Measurements from ENCODE around the gene PIAS4. TPM values are rescaled to one million over a fixed set of nuclear protein-coding genes. Genes with fewer than 3 reads are reported as not detected.

The PIAS4 gene
- total RNA-seq, 1 experiment from 2014 or later, result 54.4 TPM

GRCh38 chr19:4087787-4088679 lies 80.5 kb downstream of the PIAS4 start:
- H3K36me3 ChIP-seq (replicated peaks; ENCODE audit: control insufficient read depth, insufficient read depth, low read length), result peaks cover under 1% of the 10 kb centered on the region
- H3K27me3 ChIP-seq (ENCODE audit: control insufficient read depth, insufficient read depth, low read length), result no peaks in the 10 kb centered on the region
- H3K4me3 ChIP-seq (ENCODE audit: insufficient read depth, low read depth, low read length), result no peak overlapping the region
- DNase-seq, result no peak

GRCh38 chr19:4088975-4089374 lies 81.4 kb downstream of the PIAS4 start:
- peak; percentile 55 for DNase-seq
- H3K36me3 ChIP-seq (replicated peaks; ENCODE audit: control insufficient read depth, insufficient read depth, low read length), result peaks cover 4% of the 10 kb centered on the region
- H3K27me3 ChIP-seq (ENCODE audit: control insufficient read depth, insufficient read depth, low read length), result no peaks in the 10 kb centered on the region
- no peak overlapping the region for H3K4me3 ChIP-seq (ENCODE audit: insufficient read depth, low read depth, low read length)

Other genes with a start within 250 kb of the PIAS4 start
- 36.8 and 37.3 TPM in 2 replicates for gene APBA3, start 246.0 kb upstream of the PIAS4 start, total RNA-seq (2014; rRNA removed; shearing (Covaris generic))
- gene MRPL54, start 245.1 kb upstream of the PIAS4 start, total RNA-seq (2014; rRNA removed; shearing (Covaris generic)), result 56.3 and 62.1 TPM in 2 replicates
- gene RAX2, start 235.5 kb upstream of the PIAS4 start, total RNA-seq (2014; rRNA removed; shearing (Covaris generic)), result not detected in 2 replicates
- 19.1 and 22.8 TPM in 2 replicates for gene MATK, start 221.4 kb upstream of the PIAS4 start, total RNA-seq (2014; rRNA removed; shearing (Covaris generic))
- 21.5 and 36.1 TPM in 2 replicates for gene ZFR2, start 138.7 kb upstream of the PIAS4 start, total RNA-seq (2014; rRNA removed; shearing (Covaris generic))
- 10.2 and 17.9 TPM in 2 replicates for gene ATCAY, start 127.1 kb upstream of the PIAS4 start, total RNA-seq (2014; rRNA removed; shearing (Covaris generic))
- 59.4 and 60.1 TPM in 2 replicates for gene NMRK2, start 74.7 kb upstream of the PIAS4 start, total RNA-seq (2014; rRNA removed; shearing (Covaris generic))
- gene DAPK3, start 36.6 kb upstream of the PIAS4 start, total RNA-seq (2014; rRNA removed; shearing (Covaris generic)), result 124 and 131 TPM in 2 replicates
- 2,968 and 3,290 TPM in 2 replicates for gene EEF2, start 22.3 kb upstream of the PIAS4 start, total RNA-seq (2014; rRNA removed; shearing (Covaris generic))
- gene ZBTB7A, start 59.2 kb downstream of the PIAS4 start, total RNA-seq (2014; rRNA removed; shearing (Covaris generic)), result 18.3 and 20.8 TPM in 2 replicates
- gene MAP2K2, start 116.4 kb downstream of the PIAS4 start, total RNA-seq (2014; rRNA removed; shearing (Covaris generic)), result 221 and 226 TPM in 2 replicates
- gene CREB3L3, start 145.9 kb downstream of the PIAS4 start, total RNA-seq (2014; rRNA removed; shearing (Covaris generic)), result not detected in 2 replicates
- gene SIRT6, start 174.8 kb downstream of the PIAS4 start, total RNA-seq (2014; rRNA removed; shearing (Covaris generic)), result 23.3 and 25.1 TPM in 2 replicates
- gene ANKRD24, start 175.0 kb downstream of the PIAS4 start, total RNA-seq (2014; rRNA removed; shearing (Covaris generic)), result 1.0 and 1.2 TPM in 2 replicates
- gene EBI3, start 221.8 kb downstream of the PIAS4 start, total RNA-seq (2014; rRNA removed; shearing (Covaris generic)), result 0.10 and 0.67 TPM in 2 replicates
- gene YJU2, start 239.3 kb downstream of the PIAS4 start, total RNA-seq (2014; rRNA removed; shearing (Covaris generic)), result 31.0 and 32.7 TPM in 2 replicates

Measured in H7 (cell line).